HCT116 (cell line): ENCODE measurements around the gene KRTAP1-3. TPM values are rescaled to one million over a fixed set of nuclear protein-coding genes. Genes with fewer than 3 reads are reported as not detected.

ENCODE experiments used
- ATAC-seq: fragments of 200-7000 bp; cut with Tn5 transposase; 2 replicates; pipeline ENCODE4 v1.9.1; 2020; ENCODE audit warnings: mild to moderate bottlenecking, moderate library complexity
- BruUV-seq: library from RNA; stranded (reverse); fragments of 400-500 nt; replicated peaks from 2 replicates; lab custom pipeline; 2021; lab: Mats Ljungman, UMichigan
- CTCF ChIA-PET: fragments of 300-600 bp; sonication (Branson Sonifier 250); formaldehyde crosslinking; loops from one replicate; lab custom pipeline; 2021; ENCODE audit warnings: antibody characterized with exemption; lab: Charles Lee
- POLR2A ChIA-PET: fragments of 300-600, 350-600 bp; sonication (Branson Sonifier 250); formaldehyde crosslinking; loops from one replicate; lab custom pipeline; 2021; ENCODE audit warnings: antibody characterized with exemption; lab: Charles Lee
- RAD21 ChIA-PET, 2 experiments: fragments of 300-600 bp; sonication (Branson Sonifier 250); formaldehyde crosslinking; loops; one replicate each; lab custom pipeline; 2023; ENCODE audit warnings: low total read pairs in 2 of 2; ENCODE audit not compliant: uncharacterized antibody in 2 of 2, unreplicated experiment in 2 of 2, low non-redundant PET in 1 of 2; lab: Charles Lee
- DNase-seq: peaks from one replicate; pipeline ENCODE4 v3.0.0-alpha.2; 2010; ENCODE audit warnings: low read depth, low spot score
- H2AFZ ChIP-seq: fragments of 200-600 bp; shearing (Covaris generic), sonication (generic); 2 replicates; pipeline ENCODE4 v1.6.1; 2017; ENCODE audit warnings: low read depth, mixed run types, mixed read lengths, antibody characterized with exemption, low read length; ENCODE audit not compliant: poor library complexity, severe bottlenecking
- H3K27ac ChIP-seq: 2 replicates; pipeline ENCODE4 v1.5.1; 2012; ENCODE audit warnings: low read depth, low read length
- H3K27me3 ChIP-seq: fragments of 200-600 bp; sonication (generic); 2 replicates; pipeline ENCODE4 v1.6.1; 2016; ENCODE audit warnings: mixed run types, low read length, mixed read lengths; ENCODE audit not compliant: insufficient read depth
- H3K36me3 ChIP-seq, 2 experiments: fragments of 200-500 bp in 1 of 2; fragments of 200-600 bp in 1 of 2; sonication (Bioruptor generic) in 1 of 2; sonication (generic) in 1 of 2; 2 replicates each; pipeline versions ENCODE4 v1.5.1 to v1.6.1; 2014 to 2016; ENCODE audit warnings: low read length in 2 of 2, inconsistent platforms in 1 of 2, mixed read lengths in 1 of 2, mixed run types in 1 of 2; ENCODE audit not compliant: insufficient read depth in 2 of 2, control insufficient read depth in 1 of 2
- H3K4me1 ChIP-seq, 2 experiments: fragments of 200-600 bp in 1 of 2; sonication (generic) in 1 of 2; 2 replicates each; pipeline versions ENCODE4 v1.5.1 to v1.6.1; 2012 to 2017; ENCODE audit warnings: low read length in 2 of 2, inconsistent platforms in 1 of 2, mild to moderate bottlenecking in 1 of 2, mixed read lengths in 1 of 2, mixed run types in 1 of 2, moderate library complexity in 1 of 2; ENCODE audit not compliant: insufficient read depth in 2 of 2, control insufficient read depth in 1 of 2
- H3K4me2 ChIP-seq: fragments of 200-600 bp; sonication (generic); 2 replicates; pipeline ENCODE4 v1.6.1; 2017; ENCODE audit warnings: mixed run types, low read length, mixed read lengths
- H3K4me3 ChIP-seq, 2 experiments: fragments of 200-600 bp in 1 of 2; sonication (generic) in 1 of 2; replicated peaks in 1 of 2; 2 replicates each; pipeline ENCODE4 v1.5.1; 2011 to 2016; ENCODE audit warnings: low read length in 2 of 2, control low read depth in 1 of 2, low read depth in 1 of 2, mild to moderate bottlenecking in 1 of 2, mixed read lengths in 1 of 2, mixed run types in 1 of 2
- H3K79me2 ChIP-seq: fragments of 200-600 bp; sonication (generic); 2 replicates; pipeline ENCODE4 v1.6.1; 2017; ENCODE audit warnings: mild to moderate bottlenecking, mixed run types, low read length, moderate library complexity, mixed read lengths; ENCODE audit not compliant: insufficient read depth
- H3K9ac ChIP-seq: fragments of 200-600 bp; sonication (generic); 2 replicates; pipeline ENCODE4 v1.6.1; 2016; ENCODE audit warnings: low read length, mixed read lengths
- H3K9me2 ChIP-seq: fragments of 200-600 bp; sonication (generic), shearing (Covaris generic); 2 replicates; pipeline ENCODE4 v1.6.1; 2017; ENCODE audit warnings: mixed run types, mild to moderate bottlenecking, moderate library complexity; ENCODE audit not compliant: insufficient read depth
- H3K9me3 ChIP-seq, 2 experiments: fragments of 200-500 bp in 1 of 2; fragments of 200-600 bp in 1 of 2; sonication (Bioruptor generic) in 1 of 2; sonication (generic) in 1 of 2; 2 replicates each; pipeline ENCODE4 v1.6.1; 2014 to 2017; ENCODE audit warnings: low read length in 2 of 2, mixed read lengths in 2 of 2, inconsistent platforms in 1 of 2, low read depth in 1 of 2, mild to moderate bottlenecking in 1 of 2, mixed run types in 1 of 2, moderate library complexity in 1 of 2; ENCODE audit not compliant: control insufficient read depth in 1 of 2, insufficient read depth in 1 of 2
- H4K20me1 ChIP-seq: fragments of 200-600 bp; sonication (generic), shearing (Covaris generic); 2 replicates; pipeline ENCODE4 v1.6.1; 2017; ENCODE audit warnings: mixed run types, mild to moderate bottlenecking, moderate library complexity; ENCODE audit not compliant: insufficient read depth
- CBX3 ChIP-seq: IDR thresholded peaks from 2 replicates; pipeline ENCODE4 v1.6.1; 2012; ENCODE audit warnings: low read depth
- CEBPB ChIP-seq: IDR thresholded peaks from 2 replicates; pipeline ENCODE4 v1.6.1; 2012; ENCODE audit warnings: low read depth
- ELF1 ChIP-seq: IDR thresholded peaks from 2 replicates; pipeline ENCODE4 v1.6.1; 2012; ENCODE audit warnings: low read depth, borderline replicate concordance
- EZH2phosphoT487 ChIP-seq: fragments of 200-600 bp; IDR thresholded peaks from 2 replicates; pipeline ENCODE4 v1.6.1; 2018; ENCODE audit warnings: antibody characterized with exemption, borderline replicate concordance
- POLR2A ChIP-seq: IDR thresholded peaks from 2 replicates; pipeline ENCODE4 v1.7.0; 2011; ENCODE audit warnings: borderline replicate concordance; ENCODE audit not compliant: insufficient read depth, insufficient read length; ENCODE audit errors: extremely low read depth
- SIN3A ChIP-seq: IDR thresholded peaks from 2 replicates; pipeline ENCODE4 v1.6.1; 2012; ENCODE audit warnings: low read depth
- TCF7L2 ChIP-seq: IDR thresholded peaks from 2 replicates; pipeline ENCODE4 v1.7.0; 2011; ENCODE audit warnings: borderline replicate concordance, inconsistent platforms; ENCODE audit not compliant: insufficient read depth, insufficient read length; ENCODE audit errors: extremely low read depth
- ZFX ChIP-seq: fragments of 450-650 bp; IDR thresholded peaks from 2 replicates; pipeline ENCODE4 v1.6.1; 2017
- ZNF274 ChIP-seq: fragments of 200-500 bp; sonication (Bioruptor generic); IDR thresholded peaks from 2 replicates; pipeline ENCODE4 v1.6.1; 2014; ENCODE audit warnings: mild to moderate bottlenecking, low read depth, low read length, inconsistent platforms
- intact Hi-C: fragments of 100-400 bp; cut with micrococcal nuclease; formaldehyde crosslinking; loops from 2 replicates; pipeline ENCODE4 v1.10.0; 2022
- total RNA-seq: library from RNA; stranded (reverse); gene quantifications from one replicate; pipeline ENCODE4 v1.2.1, GENCODE V29; 2021; ENCODE audit not compliant: unreplicated experiment
- TF ChIP-seq, protein P1 (sequence below): IDR thresholded peaks from 2 replicates; pipeline ENCODE4 v1.6.1; 2011; ENCODE audit warnings: mild to moderate bottlenecking, low read length, moderate library complexity; ENCODE audit not compliant: insufficient replicate concordance; ENCODE audit errors: extremely low read depth
- TF ChIP-seq, protein P2 (sequence below): IDR thresholded peaks from 2 replicates; pipeline ENCODE4 v1.6.1; 2012
- TF ChIP-seq, protein P3 (sequence below): IDR thresholded peaks from 2 replicates; pipeline ENCODE4 v1.6.1; 2012; ENCODE audit warnings: low read depth

Gene KRTAP1-3
- total RNA-seq, 1 experiment from 2014 or later, result not detected

DNA sequence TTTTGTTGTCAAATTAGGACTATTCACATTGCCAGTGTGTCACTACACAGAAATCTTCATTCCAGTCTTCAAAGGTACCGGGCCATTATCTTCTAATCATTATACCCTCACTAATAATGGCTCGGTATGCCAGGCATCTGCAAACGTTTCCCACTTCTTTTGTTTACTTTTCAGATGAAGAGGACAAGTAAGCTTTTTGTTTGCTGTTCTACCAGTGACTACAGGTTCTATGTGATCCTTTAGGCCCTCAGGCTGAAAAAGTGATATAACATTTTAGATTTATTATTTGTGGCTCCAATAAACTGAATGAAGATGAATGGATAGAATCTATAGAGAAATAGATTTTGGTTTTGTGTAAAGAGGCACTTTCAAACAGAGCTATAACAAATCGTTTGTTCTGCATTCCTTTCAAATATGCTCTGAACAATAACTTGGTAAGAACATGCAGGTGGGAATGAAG lies 25.3 kb downstream of the KRTAP1-3 start:
- H3K27me3 ChIP-seq, result no peaks in the 10 kb centered on the region
- H3K9ac ChIP-seq, result no peak overlapping the region
- ATAC-seq, result no peak
- no peaks in the 10 kb centered on the region for H3K79me2 ChIP-seq
- RAD21 ChIA-PET, result no interaction called here
- H3K27ac ChIP-seq, result no peak overlapping the region
- no peaks in the 10 kb centered on the region for H4K20me1 ChIP-seq
- no peak overlapping the region for H2AFZ ChIP-seq
- H3K9me2 ChIP-seq, result no peaks in the 10 kb centered on the region
- intact Hi-C loops, result no loop called here
- POLR2A ChIA-PET, result no interaction called here
- DNase-seq, result no peak
- H3K36me3 ChIP-seq, result no peaks in the 10 kb centered on the region
- no peak overlapping the region for H3K4me3 ChIP-seq
- no peaks in the 10 kb centered on the region for H3K9me3 ChIP-seq
- no TSS peak for BruUV-seq
- TF ChIP-seq, protein P1, sequence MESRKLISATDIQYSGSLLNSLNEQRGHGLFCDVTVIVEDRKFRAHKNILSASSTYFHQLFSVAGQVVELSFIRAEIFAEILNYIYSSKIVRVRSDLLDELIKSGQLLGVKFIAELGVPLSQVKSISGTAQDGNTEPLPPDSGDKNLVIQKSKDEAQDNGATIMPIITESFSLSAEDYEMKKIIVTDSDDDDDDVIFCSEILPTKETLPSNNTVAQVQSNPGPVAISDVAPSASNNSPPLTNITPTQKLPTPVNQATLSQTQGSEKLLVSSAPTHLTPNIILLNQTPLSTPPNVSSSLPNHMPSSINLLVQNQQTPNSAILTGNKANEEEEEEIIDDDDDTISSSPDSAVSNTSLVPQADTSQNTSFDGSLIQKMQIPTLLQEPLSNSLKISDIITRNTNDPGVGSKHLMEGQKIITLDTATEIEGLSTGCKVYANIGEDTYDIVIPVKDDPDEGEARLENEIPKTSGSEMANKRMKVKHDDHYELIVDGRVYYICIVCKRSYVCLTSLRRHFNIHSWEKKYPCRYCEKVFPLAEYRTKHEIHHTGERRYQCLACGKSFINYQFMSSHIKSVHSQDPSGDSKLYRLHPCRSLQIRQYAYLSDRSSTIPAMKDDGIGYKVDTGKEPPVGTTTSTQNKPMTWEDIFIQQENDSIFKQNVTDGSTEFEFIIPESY, result no peak
- TF ChIP-seq, protein P2, sequence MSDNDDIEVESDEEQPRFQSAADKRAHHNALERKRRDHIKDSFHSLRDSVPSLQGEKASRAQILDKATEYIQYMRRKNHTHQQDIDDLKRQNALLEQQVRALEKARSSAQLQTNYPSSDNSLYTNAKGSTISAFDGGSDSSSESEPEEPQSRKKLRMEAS, result no peak
- TF ChIP-seq CEBPB (no peak), POLR2A (no peak), ZNF274 (no peak), ELF1 (no peak), CBX3 (no peak)
- H3K4me2 ChIP-seq, result no peak overlapping the region
- CTCF ChIA-PET, result interaction anchor here (0.6 kb wide), 1 partner anchor 487 kb away, joined by 3 read pairs; no protein-coding TSS in a partner anchor
- H3K4me1 ChIP-seq, result peaks cover 0 to 6% of the 10 kb centered on the region in 2 experiments; a peak in 2 of 4 replicates

DNA sequence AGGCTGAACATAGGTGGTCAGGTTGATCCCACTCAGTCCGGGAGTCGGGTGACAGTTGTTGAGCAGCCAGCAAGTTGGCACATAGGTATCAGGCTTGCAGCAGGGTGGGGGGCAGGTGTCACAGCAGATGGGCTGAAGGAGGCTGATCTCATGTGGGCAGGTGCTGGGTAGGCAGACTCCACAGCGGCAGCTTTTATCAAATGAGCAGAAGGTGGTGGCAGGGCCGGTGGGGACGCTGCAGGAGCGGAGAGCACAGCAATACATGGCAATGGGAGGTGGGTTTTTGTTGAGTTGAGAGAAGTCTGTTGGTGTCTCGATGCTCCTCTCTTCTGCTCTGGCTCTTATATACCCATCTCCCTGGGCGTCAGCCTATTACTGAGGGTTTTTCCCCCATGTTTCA lies 25.9 kb downstream of the KRTAP1-3 start, which contains the start of gene KRTAP3-1:
Gene KRTAP3-1 (minus strand): TSS at position 318 of the 400 bp plus-strand sequence. CDS start 54 bp downstream, at position 264.
- BruUV-seq, result no TSS peak
- ATAC-seq, result no peak
- Histone ChIP-seq H3K36me3 (no peaks in the 10 kb centered on the region), H3K27me3 (no peaks in the 10 kb centered on the region), H4K20me1 (no peaks in the 10 kb centered on the region), H3K79me2 (no peaks in the 10 kb centered on the region), H3K4me1 (peaks cover 0 to 6% of the 10 kb centered on the region in 2 experiments; a peak in 2 of 4 replicates), H3K9me2 (no peaks in the 10 kb centered on the region), H3K4me2 (no peak within 1 kb of the TSS), H3K9me3 (no peaks in the 10 kb centered on the region), H3K9ac (no peak within 1 kb of the TSS), H3K4me3 (no peak within 1 kb of the TSS), H2AFZ (no peak within 1 kb of the TSS), H3K27ac (no peak within 1 kb of the TSS)
- ChIA-PET CTCF (no interaction called here), RAD21 (no interaction called here), POLR2A (no interaction called here)
- TF ChIP-seq ZNF274 (no peak), TCF7L2 (no peak), EZH2phosphoT487 (no peak), POLR2A (no peak), SIN3A (no peak), ELF1 (no peak), ZFX (no peak)
- TF ChIP-seq, protein P3, sequence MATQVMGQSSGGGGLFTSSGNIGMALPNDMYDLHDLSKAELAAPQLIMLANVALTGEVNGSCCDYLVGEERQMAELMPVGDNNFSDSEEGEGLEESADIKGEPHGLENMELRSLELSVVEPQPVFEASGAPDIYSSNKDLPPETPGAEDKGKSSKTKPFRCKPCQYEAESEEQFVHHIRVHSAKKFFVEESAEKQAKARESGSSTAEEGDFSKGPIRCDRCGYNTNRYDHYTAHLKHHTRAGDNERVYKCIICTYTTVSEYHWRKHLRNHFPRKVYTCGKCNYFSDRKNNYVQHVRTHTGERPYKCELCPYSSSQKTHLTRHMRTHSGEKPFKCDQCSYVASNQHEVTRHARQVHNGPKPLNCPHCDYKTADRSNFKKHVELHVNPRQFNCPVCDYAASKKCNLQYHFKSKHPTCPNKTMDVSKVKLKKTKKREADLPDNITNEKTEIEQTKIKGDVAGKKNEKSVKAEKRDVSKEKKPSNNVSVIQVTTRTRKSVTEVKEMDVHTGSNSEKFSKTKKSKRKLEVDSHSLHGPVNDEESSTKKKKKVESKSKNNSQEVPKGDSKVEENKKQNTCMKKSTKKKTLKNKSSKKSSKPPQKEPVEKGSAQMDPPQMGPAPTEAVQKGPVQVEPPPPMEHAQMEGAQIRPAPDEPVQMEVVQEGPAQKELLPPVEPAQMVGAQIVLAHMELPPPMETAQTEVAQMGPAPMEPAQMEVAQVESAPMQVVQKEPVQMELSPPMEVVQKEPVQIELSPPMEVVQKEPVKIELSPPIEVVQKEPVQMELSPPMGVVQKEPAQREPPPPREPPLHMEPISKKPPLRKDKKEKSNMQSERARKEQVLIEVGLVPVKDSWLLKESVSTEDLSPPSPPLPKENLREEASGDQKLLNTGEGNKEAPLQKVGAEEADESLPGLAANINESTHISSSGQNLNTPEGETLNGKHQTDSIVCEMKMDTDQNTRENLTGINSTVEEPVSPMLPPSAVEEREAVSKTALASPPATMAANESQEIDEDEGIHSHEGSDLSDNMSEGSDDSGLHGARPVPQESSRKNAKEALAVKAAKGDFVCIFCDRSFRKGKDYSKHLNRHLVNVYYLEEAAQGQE, result no peak
- no peak for DNase-seq
- intact Hi-C loops, result no loop called here
